Measurements from ENCODE around the gene ILRUN.
"Not testable (repeated sequence)": the region's sequence is repeated elsewhere in the genome, so short reads cannot be mapped to it uniquely, and the experiment has no call there.

Gene ILRUN

GRCh38 chr6:34697544-34697836 is 923 bp upstream of the ILRUN start:
- no peak for DNase-seq (ENCODE audit: low spot score)

GRCh38 chr6:34696189-34696738 is 303 bp downstream of the ILRUN start:
- no peak for DNase-seq (ENCODE audit: low spot score)

- peak; percentile 33 for DNase-seq (ENCODE audit: low spot score)
Measured at GRCh38 chr6:34695729-34696188, 808 bp downstream of the ILRUN start.

GRCh38 chr6:34692280-34692679 is 4.3 kb downstream of the ILRUN start:
- DNase-seq (ENCODE audit: low spot score): no peak

- DNase-seq (ENCODE audit: low spot score): no peak
Measured at GRCh38 chr6:34689742-34690141, 6.8 kb downstream of the ILRUN start.

GRCh38 chr6:34688956-34689355 is 7.6 kb downstream of the ILRUN start:
- DNase-seq (ENCODE audit: low spot score): no peak

GRCh38 chr6:34684919-34685318 is 11.6 kb downstream of the ILRUN start:
- DNase-seq (ENCODE audit: low spot score): no peak

GRCh38 chr6:34684364-34684763 is 12.2 kb downstream of the ILRUN start:
- no peak for DNase-seq (ENCODE audit: low spot score)

GRCh38 chr6:34680802-34681515 is 15.6 kb downstream of the ILRUN start:
- DNase-seq (ENCODE audit: low spot score): no peak

- not testable (repeated sequence) for DNase-seq (ENCODE audit: low spot score)
Measured at GRCh38 chr6:34680313-34680712, 16.3 kb downstream of the ILRUN start.

- DNase-seq (ENCODE audit: low spot score): peak; percentile 49
Measured at GRCh38 chr6:34679552-34680253, 16.9 kb downstream of the ILRUN start.

GRCh38 chr6:34676140-34676539 is 20.4 kb downstream of the ILRUN start:
- DNase-seq (ENCODE audit: low spot score): no peak

GRCh38 chr6:34674930-34675329 is 21.6 kb downstream of the ILRUN start:
- not testable (repeated sequence) for DNase-seq (ENCODE audit: low spot score)

GRCh38 chr6:34674268-34674639 is 22.3 kb downstream of the ILRUN start:
- no peak for DNase-seq (ENCODE audit: low spot score)

GRCh38 chr6:34673064-34673463 is 23.5 kb downstream of the ILRUN start:
- no peak for DNase-seq (ENCODE audit: low spot score)

- DNase-seq (ENCODE audit: low spot score): no peak
Measured at GRCh38 chr6:34672657-34673043, 23.9 kb downstream of the ILRUN start.

- no peak for DNase-seq (ENCODE audit: low spot score)
Measured at GRCh38 chr6:34671801-34672656, 24.5 kb downstream of the ILRUN start.

GRCh38 chr6:34671367-34671766 is 25.2 kb downstream of the ILRUN start:
- DNase-seq (ENCODE audit: low spot score): no peak

- not testable (repeated sequence) for DNase-seq (ENCODE audit: low spot score)
Measured at GRCh38 chr6:34668799-34669198, 27.8 kb downstream of the ILRUN start.

GRCh38 chr6:34667481-34668238 is 28.9 kb downstream of the ILRUN start:
- DNase-seq (ENCODE audit: low spot score): no peak

GRCh38 chr6:34665019-34665418 is 31.5 kb downstream of the ILRUN start:
- no peak for DNase-seq (ENCODE audit: low spot score)
